Ectodermal cell (in vitro differentiated cells): Measurements from ENCODE around the gene VKORC1.

Experiments
- H3K27ac ChIP-seq: 2 replicates; pipeline ENCODE4 v1.7.0; 2013; ENCODE audit warnings: mild to moderate bottlenecking, low read depth, low read length; ENCODE audit not compliant: insufficient read depth, poor library complexity, severe bottlenecking
- H3K27me3 ChIP-seq: 2 replicates; pipeline ENCODE4 v1.7.0; 2013; ENCODE audit warnings: mild to moderate bottlenecking, low read length; ENCODE audit not compliant: insufficient read depth, control insufficient read depth, poor library complexity, severe bottlenecking
- H3K36me3 ChIP-seq: one replicate; pipeline ENCODE4 v1.7.0; 2013; ENCODE audit warnings: low read length; ENCODE audit not compliant: control insufficient read depth, insufficient read depth
- H3K4me1 ChIP-seq: one replicate; pipeline ENCODE4 v1.7.0; 2013; ENCODE audit warnings: low read length; ENCODE audit not compliant: control insufficient read depth, insufficient read depth
- H3K4me3 ChIP-seq: 2 replicates; pipeline ENCODE4 v1.7.0; 2013; ENCODE audit warnings: low read depth, low read length, control low read depth; ENCODE audit not compliant: insufficient read depth
- H3K9me3 ChIP-seq: 2 replicates; pipeline ENCODE4 v1.7.0; 2013; ENCODE audit warnings: mild to moderate bottlenecking, low read length, moderate library complexity; ENCODE audit not compliant: control insufficient read depth
- WGBS, 2 experiments: methylation state at CpG; one replicate each; pipeline ENCODE4 v1.1.7; 2013; ENCODE audit warnings: missing lambda C conversion rate in 2 of 2; 5-methylcytosine and 5-hydroxymethylcytosine counted together

VKORC1 gene

GRCh38 chr16:31136287-31136662 is 41.7 kb upstream of the VKORC1 start:
- Histone ChIP-seq H3K27ac (no peak overlapping the region), H3K27me3 (no peaks in the 10 kb centered on the region), H3K4me3 (no peak overlapping the region), H3K36me3 (no peaks in the 10 kb centered on the region), H3K4me1 (peaks cover 22% of the 10 kb centered on the region), H3K9me3 (no peaks in the 10 kb centered on the region)
- 91 to 92% methylated on average over 6 of the region's 6 CpGs for WGBS, 2 experiments

- H3K27ac ChIP-seq, result no peak within 1 kb of the TSS
- H3K9me3 ChIP-seq, result no peaks in the 10 kb centered on the region
- peaks cover 17% of the 10 kb centered on the region for H3K4me1 ChIP-seq
- H3K27me3 ChIP-seq, result no peaks in the 10 kb centered on the region
- H3K4me3 ChIP-seq, result peak within 1 kb of the TSS; percentile 29
- no peaks in the 10 kb centered on the region for H3K36me3 ChIP-seq
- 39 to 41% methylated on average over 22 of the region's 22 CpGs for WGBS, 2 experiments
Observed at GRCh38 chr16:31135535-31136286, 41.1 kb upstream of the VKORC1 start, which contains the start of gene PRSS8. Gene PRSS8 (minus strand): TSS chr16:31135727. CDS start chr16:31135498, 229 bp downstream.

- peak overlapping the region; percentile 29 for H3K4me3 ChIP-seq
- H3K9me3 ChIP-seq, result no peaks in the 10 kb centered on the region
- 12 to 21% methylated on average over 16 to 18 of the region's 18 CpGs for WGBS, 2 experiments
- no peaks in the 10 kb centered on the region for H3K36me3 ChIP-seq
- H3K27ac ChIP-seq, result no peak overlapping the region
- peaks cover 17% of the 10 kb centered on the region for H3K4me1 ChIP-seq
- no peaks in the 10 kb centered on the region for H3K27me3 ChIP-seq
Observed at GRCh38 chr16:31134625-31135534, 40.3 kb upstream of the VKORC1 start.

- Histone ChIP-seq H3K27ac (no peak overlapping the region), H3K4me1 (peaks cover 17% of the 10 kb centered on the region), H3K9me3 (no peaks in the 10 kb centered on the region), H3K27me3 (no peaks in the 10 kb centered on the region), H3K4me3 (no peak overlapping the region), H3K36me3 (no peaks in the 10 kb centered on the region)
- 39 to 44% methylated on average over 5 of the region's 5 CpGs for WGBS, 2 experiments
Observed at GRCh38 chr16:31134091-31134571, 39.5 kb upstream of the VKORC1 start.

- H3K4me1 ChIP-seq, result peaks cover 14% of the 10 kb centered on the region
- no peaks in the 10 kb centered on the region for H3K9me3 ChIP-seq
- H3K27ac ChIP-seq, result no peak overlapping the region
- 93 to 94% methylated on average over 6 of the region's 6 CpGs for WGBS, 2 experiments
- no peaks in the 10 kb centered on the region for H3K36me3 ChIP-seq
- no peak overlapping the region for H3K4me3 ChIP-seq
- H3K27me3 ChIP-seq, result no peaks in the 10 kb centered on the region
Observed at GRCh38 chr16:31133046-31133501, 38.5 kb upstream of the VKORC1 start.

- H3K27ac ChIP-seq, result no peak overlapping the region
- no peak overlapping the region for H3K4me3 ChIP-seq
- no peaks in the 10 kb centered on the region for H3K9me3 ChIP-seq
- WGBS, 2 experiments, result 94 to 96% methylated on average over 20 of the region's 20 CpGs
- H3K36me3 ChIP-seq, result peaks cover 4% of the 10 kb centered on the region
- no peaks in the 10 kb centered on the region for H3K27me3 ChIP-seq
- H3K4me1 ChIP-seq, result peaks cover 14% of the 10 kb centered on the region
Observed at GRCh38 chr16:31132303-31132979, 37.8 kb upstream of the VKORC1 start.

- WGBS, 2 experiments, result 95 to 96% methylated on average over 5 of the region's 5 CpGs
- no peaks in the 10 kb centered on the region for H3K27me3 ChIP-seq
- H3K36me3 ChIP-seq, result peaks cover 5% of the 10 kb centered on the region
- no peak overlapping the region for H3K27ac ChIP-seq
- peaks cover 14% of the 10 kb centered on the region for H3K4me1 ChIP-seq
- no peak overlapping the region for H3K4me3 ChIP-seq
- H3K9me3 ChIP-seq, result no peaks in the 10 kb centered on the region
Observed at GRCh38 chr16:31131841-31132271, 37.3 kb upstream of the VKORC1 start.

- peaks cover 5% of the 10 kb centered on the region for H3K36me3 ChIP-seq
- H3K4me1 ChIP-seq, result peaks cover 14% of the 10 kb centered on the region
- no peaks in the 10 kb centered on the region for H3K27me3 ChIP-seq
- WGBS, 2 experiments, result 95 to 96% methylated on average over 11 of the region's 11 CpGs
- no peak overlapping the region for H3K4me3 ChIP-seq
- no peak overlapping the region for H3K27ac ChIP-seq
- H3K9me3 ChIP-seq, result no peaks in the 10 kb centered on the region
Observed at GRCh38 chr16:31131416-31131815, 36.8 kb upstream of the VKORC1 start.

GRCh38 chr16:31130899-31131298 is 36.3 kb upstream of the VKORC1 start:
- Histone ChIP-seq H3K4me3 (no peak overlapping the region), H3K9me3 (no peaks in the 10 kb centered on the region), H3K4me1 (peaks cover 13% of the 10 kb centered on the region), H3K27me3 (no peaks in the 10 kb centered on the region), H3K36me3 (peaks cover 5% of the 10 kb centered on the region), H3K27ac (no peak overlapping the region)
- WGBS, 2 experiments, result 86 to 91% methylated on average over 6 of the region's 6 CpGs
